K562 treated with DMSO at 1 percent for 24 hours (cell line): ENCODE measurements around the gene WASF1. TPM values are rescaled to one million over a fixed set of nuclear protein-coding genes. Genes with fewer than 3 reads are reported as not detected.

Source experiments
- total RNA-seq: library from RNA; unstranded; fragments of 300-600 nt; gene quantifications from 2 replicates; pipeline ENCODE4 v1.2.3, GENCODE V29; 2022; ENCODE audit warnings: low read depth; ENCODE audit not compliant: insufficient read depth

The WASF1 gene
- 8.5 and 10.4 TPM in 2 replicates for total RNA-seq

DNA sequence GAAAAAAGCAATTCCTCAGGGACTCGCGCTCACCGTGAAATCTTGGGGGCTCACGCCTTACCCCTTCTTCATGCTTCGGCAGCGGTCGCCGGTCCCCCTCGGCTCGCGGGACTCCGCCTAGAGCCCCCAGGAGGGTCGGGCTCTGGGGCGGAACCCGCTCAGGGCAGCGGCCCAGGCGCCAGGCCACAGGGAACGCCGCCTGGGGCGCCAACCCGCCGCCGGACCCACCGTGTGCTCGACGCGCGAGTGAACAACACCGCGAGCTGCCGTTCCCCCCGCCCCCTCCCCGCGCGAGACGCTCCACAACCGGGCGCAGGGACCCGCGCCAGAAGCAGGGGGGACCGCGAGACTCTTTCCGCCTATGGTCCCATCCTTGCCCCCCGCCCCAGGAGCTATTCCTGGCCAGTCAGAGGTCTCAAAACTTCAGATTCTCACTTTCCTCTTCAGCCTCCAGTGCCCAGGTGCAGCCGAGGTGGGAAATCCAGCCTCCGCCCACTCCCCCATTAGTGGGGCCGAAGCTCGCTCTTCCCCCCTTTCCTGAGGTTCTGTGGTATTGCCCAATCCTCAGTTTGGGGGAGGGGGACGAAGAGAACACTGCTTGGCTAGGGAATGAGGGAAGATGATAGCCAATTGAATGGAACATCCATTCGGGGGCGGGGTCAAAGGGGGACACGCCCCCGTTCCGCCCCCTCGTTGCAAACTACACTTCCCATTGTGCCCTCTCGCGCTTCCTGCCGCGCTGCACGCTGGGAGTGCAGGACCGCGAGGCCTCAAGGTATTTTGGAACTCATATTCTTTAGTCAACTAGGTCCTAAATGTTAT lies at the start of gene WASF1:
Gene WASF1, minus strand, starts transcription at position 265 of the 822 bp plus-strand sequence. CDS start 52,069 bp downstream, outside the sequence.

DNA sequence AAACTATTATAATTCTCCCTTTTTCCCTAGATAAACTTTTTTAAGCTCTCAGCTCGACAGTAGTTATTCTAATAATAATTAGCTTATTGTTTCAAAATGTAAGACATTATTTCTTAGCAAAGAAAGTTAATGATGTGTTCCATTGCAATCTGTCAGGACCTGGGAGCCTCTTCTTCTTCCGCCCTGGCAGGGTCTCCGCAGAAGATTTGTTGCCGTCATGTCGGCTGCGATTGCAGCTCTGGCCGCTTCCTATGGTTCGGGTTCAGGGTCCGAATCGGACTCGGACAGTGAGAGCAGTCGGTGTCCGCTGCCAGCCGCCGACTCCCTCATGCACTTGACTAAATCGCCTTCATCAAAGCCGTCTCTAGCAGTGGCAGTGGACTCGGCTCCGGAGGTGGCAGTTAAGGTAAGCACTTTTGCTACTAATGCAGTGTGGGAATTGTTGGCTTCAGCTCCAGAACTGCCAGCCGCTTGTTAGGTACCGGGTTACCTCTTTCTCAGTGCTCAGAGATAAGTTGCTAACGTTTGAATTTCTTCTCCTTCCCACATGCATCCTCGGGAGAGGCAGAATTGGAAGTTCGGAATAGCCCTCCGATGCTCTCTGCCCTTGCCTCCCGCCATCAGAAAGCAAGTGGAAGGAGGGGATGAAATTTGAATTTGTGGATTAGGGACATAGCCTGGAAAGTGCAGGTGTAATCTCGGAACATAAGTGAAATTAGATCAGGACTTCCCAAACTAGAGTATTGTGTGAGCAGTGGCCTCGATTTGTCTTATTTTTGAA lies 948 bp upstream of the WASF1 start, which contains the start of gene CDC40:
Gene CDC40, plus strand, starts transcription at position 200 of the 781 bp plus-strand sequence. Its CDS starts 18 bp downstream, at position 218.

Other genes with a start within 250 kb of the WASF1 start
- not detected in 2 replicates for gene GPR6, start 201.4 kb downstream of the WASF1 start, total RNA-seq
- gene CDC40, start 757 bp upstream of the WASF1 start, total RNA-seq = 8.6 and 10.7 TPM in 2 replicates
- not detected in 2 replicates for gene METTL24, start 178.7 kb upstream of the WASF1 start, total RNA-seq
- gene DDO, start 235.9 kb upstream of the WASF1 start, total RNA-seq = 0.44 and 0.92 TPM in 2 replicates